Ovary (tissue), 9 donors: ENCODE data around the gene MTRFR. TPM values are rescaled to one million over a fixed set of nuclear protein-coding genes. Genes with fewer than 3 reads are reported as not detected.

ENCODE experiments used
- DNase-seq, 5 donors: peaks; one replicate each; pipeline ENCODE4 v3.0.0-alpha.2; 2019 to 2020
- H3K27ac ChIP-seq, 2 donors: fragments of 200-600 bp; one replicate each; pipeline versions ENCODE4 v1.5.1 to v1.8.0; 2019 to 2022
- H3K27me3 ChIP-seq: fragments of 200-600 bp; one replicate; pipeline ENCODE4 v1.8.0; 2022
- H3K36me3 ChIP-seq: fragments of 200-600 bp; sonication (generic); one replicate; pipeline ENCODE4 v1.5.1; 2019
- H3K4me1 ChIP-seq: one replicate; pipeline ENCODE4 v1.8.1; 2013; ENCODE audit warnings: mild to moderate bottlenecking, moderate library complexity; ENCODE audit not compliant: insufficient read depth
- H3K4me3 ChIP-seq: fragments of 200-600 bp; sonication (generic); one replicate; pipeline ENCODE4 v1.5.1; 2017
- H3K9me3 ChIP-seq, 2 donors: fragments of 200-600 bp in 1 of 2; sonication (generic) in 1 of 2; one replicate each; pipeline versions ENCODE4 v1.5.1 to v1.8.1; 2013 to 2019; ENCODE audit warnings: mild to moderate bottlenecking in 1 of 2, moderate library complexity in 1 of 2
- CTCF ChIP-seq, 3 donors: fragments of 450-650 bp in 2 of 3; fragments of 200-600 bp in 1 of 3; IDR thresholded peaks; one replicate each; pipeline versions ENCODE4 v1.5.1 to v1.8.0; 2016 to 2022; ENCODE audit warnings: antibody characterized with exemption in 3 of 3, mild to moderate bottlenecking in 1 of 3
- EP300 ChIP-seq: sonication (generic); formaldehyde crosslinking; IDR thresholded peaks from one replicate; pipeline ENCODE4 v1.6.1; 2017; ENCODE audit warnings: antibody characterized with exemption
- POLR2A ChIP-seq: fragments of 450-650 bp; IDR thresholded peaks from one replicate; pipeline ENCODE4 v1.6.1; 2017; ENCODE audit warnings: antibody characterized with exemption, mild to moderate bottlenecking, moderate library complexity
- WGBS, 3 donors: extraction: QIAGEN DNeasy Blood & Tissue Kit in 1 of 3; methylation state at CpG; one replicate each; pipeline versions ENCODE4 v1.1.5 to v1.1.7; 2013 to 2017; 5-methylcytosine and 5-hydroxymethylcytosine counted together
- intact Hi-C, 4 donors: fragments of 100-400 bp; cut with DNase I; formaldehyde crosslinking; loops; one replicate each; pipeline versions ENCODE4 v1.11.0 to v1.15.1; 2022 to 2023
- polyA plus RNA-seq, 2 donors: library from polyadenylated mRNA; stranded (reverse); fragments of 200-250 nt in 1 of 2; fragments of 350-450 nt in 1 of 2; fragmentation: Illumina TruSeq in 1 of 2; extraction: RNeasy Lipid Tissue Mini Kit (QIAGEN cat#74804) in 1 of 2; gene quantifications; one replicate each; pipeline ENCODE4 v1.2.3, GENCODE V29; 2013 to 2014
- total RNA-seq, 7 donors: library from RNA; depleted of rRNA in 2 of 7; stranded (reverse); fragments of >200 nt in 2 of 7; fragmentation: NEBNext Ultra II Directional in 3 of 7; extraction: Animal tissue kit (Norgen Biotek cat#: 25700) in 3 of 7; gene quantifications; one replicate each; pipeline versions ENCODE4 v1.1.0 to v1.2.4, GENCODE V29; 2016 to 2023
- donor health status: DM: no; HTN: no; CAD: no; lungs with moderate emphysema.
- donor health status: DM: no; HTN: no; CAD: no.
- donor health status: Bipolar disorder and iron deficiency.
- donor health status: DM: yes; HTN: yes; CAD: no.
- donor health status: DM: no; HTN: no; CAD: no.
- donor health status: DM: yes; HTN: yes; CAD: no.

The MTRFR gene
- total and polyA plus RNA-seq, 9 donors, result 13.4 to 21.2 (median 17.5) TPM

- TF ChIP-seq POLR2A (no peak), EP300 (no peak), CTCF (IDR thresholded peaks at IDR 0.05) (no peak)
- H3K4me3 ChIP-seq, result no peak overlapping the region
- H3K27ac ChIP-seq, result no peak overlapping the region
- H3K4me1 ChIP-seq, result no peaks in the 10 kb centered on the region
- no peak for DNase-seq
- no peaks in the 10 kb centered on the region for H3K36me3 ChIP-seq
- intact Hi-C loops, result no loop called here
- H3K27me3 ChIP-seq, result no peaks in the 10 kb centered on the region
- no peaks in the 10 kb centered on the region for H3K9me3 ChIP-seq
- WGBS, 3 donors, result 93 to 95% (median 95%) methylated on average over 11 of the region's 11 CpGs
Measured at GRCh38 chr12:123223241-123223668, 10.0 kb upstream of the MTRFR start.

- Histone ChIP-seq H3K27me3 (no peaks in the 10 kb centered on the region), H3K27ac (no peak overlapping the region), H3K36me3 (no peaks in the 10 kb centered on the region), H3K4me3 (no peak overlapping the region), H3K9me3 (no peaks in the 10 kb centered on the region), H3K4me1 (no peaks in the 10 kb centered on the region)
- intact Hi-C loops, result loop anchor here in 1 of 4 donors (5.0 kb wide), 1 partner anchor 63 kb away; no protein-coding TSS in a partner anchor
- 84 to 87% (median 87%) methylated on average over 2 of the region's 2 CpGs for WGBS, 3 donors
- no peak for DNase-seq
- TF ChIP-seq EP300 (no peak), POLR2A (no peak), CTCF (IDR thresholded peaks at IDR 0.05) (no peak)
Measured at GRCh38 chr12:123225443-123225842, 7.8 kb upstream of the MTRFR start.

- H3K27ac ChIP-seq, result no peak overlapping the region
- H3K9me3 ChIP-seq, result no peaks in the 10 kb centered on the region
- H3K27me3 ChIP-seq, result no peaks in the 10 kb centered on the region
- no peak for DNase-seq
- 59 to 60% (median 59%) methylated on average over 5 of the region's 5 CpGs for WGBS, 3 donors
- H3K4me1 ChIP-seq, result peaks cover 3% of the 10 kb centered on the region
- no peaks in the 10 kb centered on the region for H3K36me3 ChIP-seq
- H3K4me3 ChIP-seq, result no peak overlapping the region
- intact Hi-C loops, result loop anchor here in 1 of 4 donors (5.0 kb wide), 1 partner anchor 65 kb away; no protein-coding TSS in a partner anchor
- TF ChIP-seq POLR2A (no peak), CTCF (IDR thresholded peaks at IDR 0.05) (no peak), EP300 (no peak)
Measured at GRCh38 chr12:123227581-123228258, 5.5 kb upstream of the MTRFR start.

GRCh38 chr12:123229051-123229450 is 4.2 kb upstream of the MTRFR start:
- Histone ChIP-seq H3K4me1 (peaks cover 3% of the 10 kb centered on the region), H3K36me3 (no peaks in the 10 kb centered on the region), H3K27ac (no peak overlapping the region), H3K9me3 (no peaks in the 10 kb centered on the region), H3K4me3 (no peak overlapping the region), H3K27me3 (no peaks in the 10 kb centered on the region)
- no peak for DNase-seq
- intact Hi-C loops, result loop anchor here in 1 of 4 donors (5.0 kb wide), 1 partner anchor 67 kb away; no protein-coding TSS in a partner anchor
- no peak for TF ChIP-seq EP300
- TF ChIP-seq POLR2A, result no peak
- WGBS, 3 donors, result 50 to 68% (median 57%) methylated on average over 3 of the region's 3 CpGs

GRCh38 chr12:123231931-123232330 is 1.3 kb upstream of the MTRFR start:
- Histone ChIP-seq H3K4me1 (peaks cover 10% of the 10 kb centered on the region), H3K27ac (peak overlapping the region in 1 of 2 donors; percentile 86), H3K36me3 (no peaks in the 10 kb centered on the region), H3K4me3 (peak overlapping the region; percentile 96), H3K27me3 (no peaks in the 10 kb centered on the region), H3K9me3 (no peaks in the 10 kb centered on the region)
- intact Hi-C loops, result loop anchor here (2.0 to 10.0 kb wide), 6 partner anchors 80 to 367 kb away; partner anchors contain the start of genes OGFOD2 (in 2 of the 4) and PITPNM2 (in 1 of the 4)
- 22 to 37% (median 24%) methylated on average over 5 of the region's 5 CpGs for WGBS, 3 donors
- TF ChIP-seq CTCF (IDR thresholded peaks at IDR 0.05) (no peak), POLR2A (no peak), EP300 (no peak)
- DNase-seq, result no peak
